Measurements from ENCODE around the gene KRTAP27-1. TPM values are rescaled to one million over a fixed set of nuclear protein-coding genes. Genes with fewer than 3 reads are reported as not detected.

Gene KRTAP27-1
- total and polyA plus RNA-seq, 9 donors, result not detected

GRCh38 chr21:30306884-30307283, 30.6 kb downstream of the KRTAP27-1 start:
- Histone ChIP-seq H3K27ac (ENCODE audit: low read length) (no peak overlapping the region), H3K4me1 (ENCODE audit: control insufficient read depth, insufficient read depth, low read length) (no peaks in the 10 kb centered on the region), H3K27me3 (ENCODE audit: control insufficient read depth, insufficient read depth, low read length) (no peaks in the 10 kb centered on the region), H3K4me3 (ENCODE audit: low read length) (no peak overlapping the region), H3K36me3 (ENCODE audit: control insufficient read depth, insufficient read depth, low read length) (no peaks in the 10 kb centered on the region), H3K9me3 (replicated peaks; ENCODE audit: control insufficient read depth, low read depth, low read length) (no peaks in the 10 kb centered on the region)
- DNase-seq, result peak; percentile 11
- WGBS (ENCODE audit: insufficient coverage), result 80% methylated on average over 1 of the region's 2 CpGs

DNA sequence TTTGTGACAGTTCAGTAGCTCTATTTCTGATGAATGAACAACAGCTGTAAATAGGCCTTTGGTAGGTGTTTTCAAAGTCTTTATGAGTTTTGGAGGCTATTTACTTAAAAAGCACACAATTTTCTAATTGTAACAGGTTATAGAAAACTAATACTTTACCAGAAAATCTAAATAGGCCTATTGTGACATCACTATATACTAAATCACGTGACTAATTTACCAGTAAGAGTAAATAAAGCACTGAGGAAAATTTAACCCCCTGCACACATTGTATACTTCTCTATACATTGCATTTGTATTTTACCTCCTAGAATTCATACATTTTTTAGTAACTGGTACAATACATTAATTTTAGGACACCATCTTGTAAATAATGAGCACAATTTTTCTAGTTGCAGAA, 32.4 kb downstream of the KRTAP27-1 start:
- Histone ChIP-seq H3K9me3 (replicated peaks; ENCODE audit: control insufficient read depth, low read depth, low read length) (no peaks in the 10 kb centered on the region), H3K4me1 (ENCODE audit: control insufficient read depth, insufficient read depth, low read length) (no peaks in the 10 kb centered on the region), H3K27ac (ENCODE audit: low read length) (no peak overlapping the region), H3K27me3 (ENCODE audit: control insufficient read depth, insufficient read depth, low read length) (no peaks in the 10 kb centered on the region), H3K36me3 (ENCODE audit: control insufficient read depth, insufficient read depth, low read length) (no peaks in the 10 kb centered on the region), H3K4me3 (ENCODE audit: low read length) (no peak overlapping the region)
- no CpG with 5 or more reads among the region's 1 CpG for WGBS (ENCODE audit: insufficient coverage)
- no peak for DNase-seq

GRCh38 chr21:30289215-30289614, 48.3 kb downstream of the KRTAP27-1 start, which contains the start of gene KRTAP25-1:
Gene KRTAP25-1, minus strand, starts transcription at chr21:30289514. Its CDS starts 24 bp downstream, at chr21:30289490.
- Histone ChIP-seq H3K4me3 (ENCODE audit: low read length) (no peak within 1 kb of the TSS), H3K27me3 (ENCODE audit: control insufficient read depth, insufficient read depth, low read length) (no peaks in the 10 kb centered on the region), H3K27ac (ENCODE audit: low read length) (no peak within 1 kb of the TSS), H3K9me3 (replicated peaks; ENCODE audit: control insufficient read depth, low read depth, low read length) (no peaks in the 10 kb centered on the region), H3K4me1 (ENCODE audit: control insufficient read depth, insufficient read depth, low read length) (no peaks in the 10 kb centered on the region), H3K36me3 (ENCODE audit: control insufficient read depth, insufficient read depth, low read length) (no peaks in the 10 kb centered on the region)
- DNase-seq, result no peak
- WGBS (ENCODE audit: insufficient coverage), result 96% methylated on average over 2 of the region's 2 CpGs

Other genes with a start within 250 kb of the KRTAP27-1 start
- gene CLDN17, start 170.9 kb downstream of the KRTAP27-1 start, total RNA-seq, result not detected
- not detected for gene CLDN17, start 170.9 kb downstream of the KRTAP27-1 start, polyA plus RNA-seq (ENCODE audit: insufficient read depth in 1 of 8, insufficient read length in 8 of 8, low replicate concordance in 1 of 8)
- gene CLDN8, start 121.6 kb downstream of the KRTAP27-1 start, total RNA-seq, result not detected
- 1 to 10 TPM in 1 of 8 donors, under 1 TPM in 1, not detected in 6; 0.19 to 2.5 TPM for gene CLDN8, start 121.6 kb downstream of the KRTAP27-1 start, polyA plus RNA-seq (ENCODE audit: insufficient read depth in 1 of 8, insufficient read length in 8 of 8, low replicate concordance in 1 of 8)
- not detected for gene KRTAP24-1, start 54.7 kb downstream of the KRTAP27-1 start, total RNA-seq
- not detected for gene KRTAP24-1, start 54.7 kb downstream of the KRTAP27-1 start, polyA plus RNA-seq (ENCODE audit: insufficient read depth in 1 of 8, insufficient read length in 8 of 8, low replicate concordance in 1 of 8)
- not detected for gene KRTAP25-1, start 48.2 kb downstream of the KRTAP27-1 start, total RNA-seq
- gene KRTAP25-1, start 48.2 kb downstream of the KRTAP27-1 start, polyA plus RNA-seq (ENCODE audit: insufficient read depth in 1 of 8, insufficient read length in 8 of 8, low replicate concordance in 1 of 8), result not detected
- gene KRTAP26-1, start 17.4 kb downstream of the KRTAP27-1 start, total RNA-seq, result not detected
- not detected for gene KRTAP26-1, start 17.4 kb downstream of the KRTAP27-1 start, polyA plus RNA-seq (ENCODE audit: insufficient read depth in 1 of 8, insufficient read length in 8 of 8, low replicate concordance in 1 of 8)
- not detected for gene KRTAP23-1, start 10.9 kb upstream of the KRTAP27-1 start, total RNA-seq
- gene KRTAP23-1, start 10.9 kb upstream of the KRTAP27-1 start, polyA plus RNA-seq (ENCODE audit: insufficient read depth in 1 of 8, insufficient read length in 8 of 8, low replicate concordance in 1 of 8), result under 1 TPM in 1 of 8 donors, not detected in 7; 0.69 TPM
- not detected for gene KRTAP13-2, start 34.6 kb upstream of the KRTAP27-1 start, total RNA-seq
- not detected for gene KRTAP13-2, start 34.6 kb upstream of the KRTAP27-1 start, polyA plus RNA-seq (ENCODE audit: insufficient read depth in 1 of 8, insufficient read length in 8 of 8, low replicate concordance in 1 of 8)
- gene KRTAP13-1, start 58.3 kb upstream of the KRTAP27-1 start, total RNA-seq, result not detected
- gene KRTAP13-1, start 58.3 kb upstream of the KRTAP27-1 start, polyA plus RNA-seq (ENCODE audit: insufficient read depth in 1 of 8, insufficient read length in 8 of 8, low replicate concordance in 1 of 8), result not detected
- not detected for gene KRTAP13-3, start 88.2 kb upstream of the KRTAP27-1 start, total RNA-seq
- not detected for gene KRTAP13-3, start 88.2 kb upstream of the KRTAP27-1 start, polyA plus RNA-seq (ENCODE audit: insufficient read depth in 1 of 8, insufficient read length in 8 of 8, low replicate concordance in 1 of 8)
- not detected for gene KRTAP13-4, start 92.5 kb upstream of the KRTAP27-1 start, total RNA-seq
- not detected for gene KRTAP13-4, start 92.5 kb upstream of the KRTAP27-1 start, polyA plus RNA-seq (ENCODE audit: insufficient read depth in 1 of 8, insufficient read length in 8 of 8, low replicate concordance in 1 of 8)
- not detected for gene KRTAP15-1, start 102.6 kb upstream of the KRTAP27-1 start, total RNA-seq
- not detected for gene KRTAP15-1, start 102.6 kb upstream of the KRTAP27-1 start, polyA plus RNA-seq (ENCODE audit: insufficient read depth in 1 of 8, insufficient read length in 8 of 8, low replicate concordance in 1 of 8)
- gene KRTAP19-1, start 142.7 kb upstream of the KRTAP27-1 start, total RNA-seq, result not detected
- not detected for gene KRTAP19-1, start 142.7 kb upstream of the KRTAP27-1 start, polyA plus RNA-seq (ENCODE audit: insufficient read depth in 1 of 8, insufficient read length in 8 of 8, low replicate concordance in 1 of 8)
- not detected for gene KRTAP19-2, start 149.7 kb upstream of the KRTAP27-1 start, total RNA-seq
- not detected for gene KRTAP19-2, start 149.7 kb upstream of the KRTAP27-1 start, polyA plus RNA-seq (ENCODE audit: insufficient read depth in 1 of 8, insufficient read length in 8 of 8, low replicate concordance in 1 of 8)
- not detected for gene KRTAP19-3, start 154.3 kb upstream of the KRTAP27-1 start, total RNA-seq
- gene KRTAP19-3, start 154.3 kb upstream of the KRTAP27-1 start, polyA plus RNA-seq (ENCODE audit: insufficient read depth in 1 of 8, insufficient read length in 8 of 8, low replicate concordance in 1 of 8), result not detected
- not detected for gene KRTAP19-4, start 159.5 kb upstream of the KRTAP27-1 start, total RNA-seq
- gene KRTAP19-4, start 159.5 kb upstream of the KRTAP27-1 start, polyA plus RNA-seq (ENCODE audit: insufficient read depth in 1 of 8, insufficient read length in 8 of 8, low replicate concordance in 1 of 8), result not detected
- gene KRTAP19-5, start 164.4 kb upstream of the KRTAP27-1 start, total RNA-seq, result not detected
- not detected for gene KRTAP19-5, start 164.4 kb upstream of the KRTAP27-1 start, polyA plus RNA-seq (ENCODE audit: insufficient read depth in 1 of 8, insufficient read length in 8 of 8, low replicate concordance in 1 of 8)
- gene KRTAP19-6, start 204.2 kb upstream of the KRTAP27-1 start, total RNA-seq, result not detected
- gene KRTAP19-6, start 204.2 kb upstream of the KRTAP27-1 start, polyA plus RNA-seq (ENCODE audit: insufficient read depth in 1 of 8, insufficient read length in 8 of 8, low replicate concordance in 1 of 8), result not detected
- gene KRTAP19-7, start 223.6 kb upstream of the KRTAP27-1 start, total RNA-seq, result not detected
- gene KRTAP19-7, start 223.6 kb upstream of the KRTAP27-1 start, polyA plus RNA-seq (ENCODE audit: insufficient read depth in 1 of 8, insufficient read length in 8 of 8, low replicate concordance in 1 of 8), result not detected

Data from muscle of leg (tissue), 11 donors.